GM19025 (cell line): ENCODE measurements around the gene EPHB2.

Source experiments
- ATAC-seq: cut with Tn5 transposase; IDR thresholded peaks from one replicate; pipeline ENCODE4 v1.9.1; 2021; ENCODE audit warnings: mild to moderate bottlenecking, low read depth, moderate library complexity; ENCODE audit not compliant: unreplicated experiment

Gene EPHB2

GRCh38 chr1:22777388-22778057 is 66.9 kb downstream of the EPHB2 start:
- no peak for ATAC-seq

- ATAC-seq = no peak
Observed at GRCh38 chr1:22778408-22778807, 67.8 kb downstream of the EPHB2 start.

GRCh38 chr1:22778862-22779520 is 68.4 kb downstream of the EPHB2 start:
- no peak for ATAC-seq

- ATAC-seq = no peak
Observed at GRCh38 chr1:22780696-22781095, 70.1 kb downstream of the EPHB2 start.

GRCh38 chr1:22781483-22781882 is 70.8 kb downstream of the EPHB2 start:
- ATAC-seq = no peak

- ATAC-seq = no peak
Observed at GRCh38 chr1:22782406-22782805, 71.8 kb downstream of the EPHB2 start.

- no peak for ATAC-seq
Observed at GRCh38 chr1:22784317-22784716, 73.7 kb downstream of the EPHB2 start.

- no peak for ATAC-seq
Observed at GRCh38 chr1:22784737-22785136, 74.1 kb downstream of the EPHB2 start.

- no peak for ATAC-seq
Observed at GRCh38 chr1:22786101-22786500, 75.5 kb downstream of the EPHB2 start.

- ATAC-seq = no peak
Observed at GRCh38 chr1:22786719-22787489, 76.3 kb downstream of the EPHB2 start.

- ATAC-seq = no peak
Observed at GRCh38 chr1:22787636-22788035, 77.0 kb downstream of the EPHB2 start.

GRCh38 chr1:22788254-22788661 is 77.6 kb downstream of the EPHB2 start:
- no peak for ATAC-seq

GRCh38 chr1:22789356-22789994 is 78.8 kb downstream of the EPHB2 start:
- no peak for ATAC-seq

- ATAC-seq = no peak
Observed at GRCh38 chr1:22790232-22791008, 79.8 kb downstream of the EPHB2 start.

GRCh38 chr1:22791831-22792347 is 81.2 kb downstream of the EPHB2 start:
- ATAC-seq = no peak

GRCh38 chr1:22792396-22793160 is 81.9 kb downstream of the EPHB2 start:
- no peak for ATAC-seq

GRCh38 chr1:22793647-22794046 is 83.0 kb downstream of the EPHB2 start:
- ATAC-seq = no peak

GRCh38 chr1:22794647-22795365 is 84.2 kb downstream of the EPHB2 start:
- no peak for ATAC-seq

- ATAC-seq = no peak
Observed at GRCh38 chr1:22795366-22795714, 84.7 kb downstream of the EPHB2 start.
